ENCODE data around the gene ABCC1.

- TF ChIP-seq CTCF (IDR thresholded peaks at IDR 0.05) (no peak), POLR2A (IDR thresholded peaks at IDR 0.05) (no peak)
Observed at GRCh38 chr16:16018705-16019104, 69.3 kb downstream of the ABCC1 start.
